A673 (cell line): ENCODE data around the gene CACNA2D1.

Experiments used
- EZH2 ChIP-seq: fragments of 200-600 bp; sonication (generic); IDR thresholded peaks from 2 replicates; pipeline ENCODE4 v1.6.1; 2017; ENCODE audit warnings: borderline replicate concordance, low read depth, mild to moderate bottlenecking, mixed read lengths, antibody characterized with exemption, low read length; ENCODE audit not compliant: poor library complexity, severe bottlenecking
- TF ChIP-seq, protein P1 (sequence below): fragments of 300-800, 200-600 bp; sonication (generic); conservative IDR thresholded peaks from 2 replicates; pipeline ENCODE4 v1.5.1; 2017; ENCODE audit warnings: low read depth, mild to moderate bottlenecking, antibody characterized with exemption, low read length, moderate library complexity, mixed read lengths

GRCh38 chr7:82413237-82413636, 30.3 kb downstream of the CACNA2D1 start:
- TF ChIP-seq, protein P1, sequence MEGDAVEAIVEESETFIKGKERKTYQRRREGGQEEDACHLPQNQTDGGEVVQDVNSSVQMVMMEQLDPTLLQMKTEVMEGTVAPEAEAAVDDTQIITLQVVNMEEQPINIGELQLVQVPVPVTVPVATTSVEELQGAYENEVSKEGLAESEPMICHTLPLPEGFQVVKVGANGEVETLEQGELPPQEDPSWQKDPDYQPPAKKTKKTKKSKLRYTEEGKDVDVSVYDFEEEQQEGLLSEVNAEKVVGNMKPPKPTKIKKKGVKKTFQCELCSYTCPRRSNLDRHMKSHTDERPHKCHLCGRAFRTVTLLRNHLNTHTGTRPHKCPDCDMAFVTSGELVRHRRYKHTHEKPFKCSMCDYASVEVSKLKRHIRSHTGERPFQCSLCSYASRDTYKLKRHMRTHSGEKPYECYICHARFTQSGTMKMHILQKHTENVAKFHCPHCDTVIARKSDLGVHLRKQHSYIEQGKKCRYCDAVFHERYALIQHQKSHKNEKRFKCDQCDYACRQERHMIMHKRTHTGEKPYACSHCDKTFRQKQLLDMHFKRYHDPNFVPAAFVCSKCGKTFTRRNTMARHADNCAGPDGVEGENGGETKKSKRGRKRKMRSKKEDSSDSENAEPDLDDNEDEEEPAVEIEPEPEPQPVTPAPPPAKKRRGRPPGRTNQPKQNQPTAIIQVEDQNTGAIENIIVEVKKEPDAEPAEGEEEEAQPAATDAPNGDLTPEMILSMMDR = no peak
- no peak for TF ChIP-seq EZH2
